ENCODE measurements around the gene RRP15.

- TF ChIP-seq ETV5 (CRISPR knock-in tag; IDR thresholded peaks at IDR 0.05; ENCODE audit: borderline replicate concordance): no peak
- TF ChIP-seq, protein P1, sequence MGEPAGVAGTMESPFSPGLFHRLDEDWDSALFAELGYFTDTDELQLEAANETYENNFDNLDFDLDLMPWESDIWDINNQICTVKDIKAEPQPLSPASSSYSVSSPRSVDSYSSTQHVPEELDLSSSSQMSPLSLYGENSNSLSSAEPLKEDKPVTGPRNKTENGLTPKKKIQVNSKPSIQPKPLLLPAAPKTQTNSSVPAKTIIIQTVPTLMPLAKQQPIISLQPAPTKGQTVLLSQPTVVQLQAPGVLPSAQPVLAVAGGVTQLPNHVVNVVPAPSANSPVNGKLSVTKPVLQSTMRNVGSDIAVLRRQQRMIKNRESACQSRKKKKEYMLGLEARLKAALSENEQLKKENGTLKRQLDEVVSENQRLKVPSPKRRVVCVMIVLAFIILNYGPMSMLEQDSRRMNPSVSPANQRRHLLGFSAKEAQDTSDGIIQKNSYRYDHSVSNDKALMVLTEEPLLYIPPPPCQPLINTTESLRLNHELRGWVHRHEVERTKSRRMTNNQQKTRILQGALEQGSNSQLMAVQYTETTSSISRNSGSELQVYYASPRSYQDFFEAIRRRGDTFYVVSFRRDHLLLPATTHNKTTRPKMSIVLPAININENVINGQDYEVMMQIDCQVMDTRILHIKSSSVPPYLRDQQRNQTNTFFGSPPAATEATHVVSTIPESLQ (CRISPR knock-in tag; conservative IDR thresholded peaks at IDR 0.05): no peak
- TF ChIP-seq SIN3B (IDR thresholded peaks at IDR 0.05; ENCODE audit: low read length): no peak
- TF ChIP-seq SP1 (IDR thresholded peaks at IDR 0.05): no peak
- no peak for TF ChIP-seq SP1 (CRISPR knock-in tag; IDR thresholded peaks at IDR 0.05)
- TF ChIP-seq THAP11 (CRISPR knock-in tag; IDR thresholded peaks at IDR 0.05): no peak
- TF ChIP-seq REST (IDR thresholded peaks at IDR 0.05; ENCODE audit: borderline replicate concordance in 1 of 2, low read depth in 1 of 2, low read length in 2 of 2): no peak
- no peak for TF ChIP-seq NFYB (CRISPR knock-in tag; IDR thresholded peaks at IDR 0.05)
- TF ChIP-seq MAFK (conservative IDR thresholded peaks at IDR 0.05 in 1 of 2, IDR thresholded peaks at IDR 0.05 in 1 of 2; ENCODE audit: low read length in 2 of 2): no peak
- no peak for TF ChIP-seq NR1H2 (CRISPR knock-in tag; IDR thresholded peaks at IDR 0.05; ENCODE audit: borderline replicate concordance, low read depth)
- TF ChIP-seq CTCF (CRISPR knock-in tag; IDR thresholded peaks at IDR 0.05): no peak
- no peak for TF ChIP-seq ZNF138 (CRISPR knock-in tag; IDR thresholded peaks at IDR 0.05; ENCODE audit: low read depth)
- TF ChIP-seq ZNF644 (CRISPR knock-in tag; IDR thresholded peaks at IDR 0.05; ENCODE audit: low read depth): no peak
- no peak for TF ChIP-seq DBP (CRISPR knock-in tag; IDR thresholded peaks at IDR 0.05; ENCODE audit: not compliant biosample characterization)
Observed at GRCh38 chr1:218363141-218363540, 78.0 kb downstream of the RRP15 start.

All from HepG2 (cell line).